HG02981 (cell line): ENCODE measurements around the gene DMAC1.
A peak's percentile ranks its signal among the peaks of the same experiment; 100 is the strongest.

ENCODE experiments used
- ATAC-seq: cut with Tn5 transposase; IDR thresholded peaks from one replicate; pipeline ENCODE4 v1.9.1; 2021; ENCODE audit warnings: mild to moderate bottlenecking, moderate library complexity; ENCODE audit not compliant: unreplicated experiment

DMAC1 gene, protein sequence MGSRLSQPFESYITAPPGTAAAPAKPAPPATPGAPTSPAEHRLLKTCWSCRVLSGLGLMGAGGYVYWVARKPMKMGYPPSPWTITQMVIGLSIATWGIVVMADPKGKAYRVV

DNA sequence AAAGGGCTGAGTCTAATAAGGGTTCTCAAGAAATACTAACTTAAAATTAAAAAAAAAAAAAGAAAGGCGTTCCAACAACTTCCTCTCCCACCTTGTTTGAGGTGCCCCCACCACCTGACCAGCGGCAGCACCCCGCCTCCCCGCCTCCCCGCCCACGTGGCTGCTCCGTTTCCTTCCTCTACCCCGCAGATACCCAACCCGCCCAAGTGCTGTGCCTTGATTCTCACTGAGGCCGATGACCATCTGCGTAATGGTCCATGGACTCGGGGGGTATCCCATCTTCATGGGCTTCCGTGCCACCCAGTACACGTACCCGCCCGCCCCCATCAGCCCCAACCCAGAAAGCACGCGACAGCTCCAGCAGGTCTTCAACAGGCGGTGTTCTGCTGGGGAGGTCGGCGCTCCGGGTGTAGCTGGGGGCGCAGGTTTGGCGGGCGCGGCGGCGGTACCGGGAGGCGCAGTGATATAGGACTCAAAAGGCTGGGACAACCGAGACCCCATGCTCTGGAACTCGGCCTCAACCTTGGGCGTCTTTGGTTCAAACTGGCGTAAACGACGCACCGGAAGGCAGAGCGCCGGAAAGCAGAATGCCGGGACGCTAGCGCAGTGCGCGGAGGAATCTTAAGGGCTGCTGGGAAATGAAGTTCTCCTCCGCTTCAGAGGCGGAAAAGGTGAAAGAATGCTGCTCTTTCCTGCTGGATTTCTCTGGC, at the start of gene DMAC1:
TSS of gene DMAC1 (minus strand) at position 545 of the 710 bp plus-strand sequence. CDS start at position 501, 44 bp downstream.
- peak; percentile 89 for ATAC-seq

DNA sequence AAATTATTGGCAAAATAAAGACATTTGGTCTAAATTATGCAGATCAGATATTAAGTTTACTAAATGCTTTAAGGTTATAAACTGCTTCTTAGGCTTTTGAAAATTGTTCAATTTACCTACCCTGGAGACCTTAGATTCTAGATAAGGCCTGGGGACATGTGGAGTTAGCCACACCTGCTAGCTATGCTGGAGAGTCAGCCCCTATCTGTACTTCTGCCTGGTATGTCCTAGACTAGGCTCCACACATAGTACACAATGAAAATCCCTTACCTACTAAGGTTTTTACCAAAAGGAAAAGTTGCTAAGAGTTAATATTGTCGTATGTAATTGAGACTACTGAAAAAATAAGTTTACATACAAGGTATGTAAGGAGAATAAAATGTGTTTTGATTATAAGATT, 49.8 kb upstream of the DMAC1 start:
- ATAC-seq = no peak

- no peak for ATAC-seq
Observed at GRCh38 chr9:7848498-7848897, 48.9 kb upstream of the DMAC1 start.

GRCh38 chr9:7844242-7844641, 44.7 kb upstream of the DMAC1 start:
- peak; percentile 61 for ATAC-seq

GRCh38 chr9:7841831-7842230, 42.3 kb upstream of the DMAC1 start:
- ATAC-seq = no peak

DNA sequence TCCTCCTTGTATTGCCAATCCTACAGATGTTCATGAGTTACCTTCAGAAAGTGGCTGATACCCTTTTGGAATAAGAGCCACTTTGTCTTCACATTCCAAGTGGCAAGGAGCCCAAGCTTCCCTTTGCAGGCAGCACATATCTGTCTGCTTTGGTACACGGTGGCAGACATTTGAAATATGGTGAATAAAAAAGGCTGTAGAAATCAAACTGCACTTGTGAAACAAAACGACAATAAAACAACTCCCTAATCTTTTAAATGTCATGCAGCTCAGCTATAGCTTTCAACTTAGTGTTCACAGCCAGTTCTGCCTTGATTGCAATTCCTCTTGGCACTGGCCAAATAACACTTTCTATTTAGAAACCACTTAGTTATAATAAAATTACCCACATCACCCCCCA, 35.0 kb upstream of the DMAC1 start:
- no peak for ATAC-seq

DNA sequence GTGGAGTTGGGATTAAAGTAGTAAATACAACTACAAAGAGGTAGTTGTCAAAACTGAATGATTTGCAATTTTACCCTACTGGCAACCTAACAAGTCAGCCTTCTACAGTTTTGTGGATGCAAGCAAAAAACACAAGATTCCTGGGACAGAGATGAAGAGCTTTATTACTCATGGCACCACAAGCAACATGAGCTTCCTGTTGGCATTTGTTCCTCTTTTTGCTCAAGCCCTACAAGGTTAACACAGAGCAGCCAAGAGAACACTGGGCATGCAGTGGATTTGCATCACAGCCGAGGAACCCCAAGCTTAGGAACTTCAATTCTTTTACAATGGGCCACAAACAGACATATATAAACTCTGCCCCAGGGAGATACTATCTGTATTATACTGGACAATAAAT, 28.8 kb upstream of the DMAC1 start:
- ATAC-seq = no peak

DNA sequence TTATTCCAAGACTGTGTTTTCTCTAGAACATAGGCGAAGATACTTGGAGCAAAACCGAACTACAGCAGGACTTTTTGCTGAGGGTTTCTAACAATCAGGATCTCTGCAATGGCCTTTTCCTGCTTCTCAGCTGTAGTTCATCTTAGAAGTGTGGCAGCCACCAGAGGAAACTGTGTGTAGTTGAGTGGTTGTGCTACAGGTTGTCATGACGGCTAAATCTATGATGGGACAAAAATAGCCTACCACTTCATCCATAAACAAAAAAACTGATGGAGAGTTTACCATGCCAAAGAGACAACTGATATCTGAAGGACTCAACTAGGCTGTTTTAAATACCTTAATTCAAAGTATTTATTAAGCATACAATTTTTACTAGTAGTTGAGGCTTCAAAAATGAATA, 28.2 kb upstream of the DMAC1 start:
- no peak for ATAC-seq

GRCh38 chr9:7827056-7827455, 27.5 kb upstream of the DMAC1 start:
- ATAC-seq = no peak

- no peak for ATAC-seq
Observed at GRCh38 chr9:7823651-7824050, 24.1 kb upstream of the DMAC1 start.

DNA sequence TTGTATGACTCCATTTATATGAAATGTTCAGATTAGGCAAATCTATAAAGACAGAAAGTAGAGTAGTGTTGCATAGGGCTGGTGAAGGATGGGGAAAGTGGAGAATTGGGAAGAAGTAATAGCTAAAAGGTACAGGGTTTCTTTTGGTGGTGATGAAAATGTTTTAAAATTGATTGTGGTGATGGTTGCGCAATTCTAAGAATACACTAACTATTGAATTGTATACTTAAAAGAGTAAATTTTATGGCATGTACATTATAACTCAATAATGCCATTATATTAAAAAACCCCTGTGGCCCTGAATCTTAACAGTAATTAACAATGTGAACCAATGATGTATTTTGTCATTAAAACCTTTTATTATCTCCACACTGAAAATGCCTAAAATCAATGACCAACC, 20.4 kb upstream of the DMAC1 start:
- ATAC-seq = no peak

DNA sequence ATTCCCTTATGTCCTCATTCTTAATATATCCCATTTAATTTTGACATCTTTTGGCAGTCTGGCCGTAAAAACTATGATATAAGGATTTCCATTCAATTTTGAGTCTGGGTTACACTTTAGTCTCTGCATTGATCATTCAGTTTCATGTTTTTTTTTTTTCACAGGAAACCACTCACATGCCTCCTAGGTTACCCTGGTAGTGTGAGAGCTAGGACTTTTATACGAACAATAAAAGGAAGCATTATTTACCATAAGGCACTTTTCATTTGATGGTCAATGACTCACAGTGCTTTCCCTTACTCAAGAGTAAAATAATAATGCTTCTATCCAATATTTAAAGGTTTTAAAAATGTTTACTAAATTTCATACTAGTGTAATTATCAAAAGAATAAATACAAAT, 16.4 kb upstream of the DMAC1 start:
- no peak for ATAC-seq

- ATAC-seq = no peak
Observed at GRCh38 chr9:7813030-7813429, 13.5 kb upstream of the DMAC1 start.

- ATAC-seq = no peak
Observed at GRCh38 chr9:7811677-7812076, 12.1 kb upstream of the DMAC1 start.

- ATAC-seq = no peak
Observed at GRCh38 chr9:7802666-7803065, 3.1 kb upstream of the DMAC1 start.

DNA sequence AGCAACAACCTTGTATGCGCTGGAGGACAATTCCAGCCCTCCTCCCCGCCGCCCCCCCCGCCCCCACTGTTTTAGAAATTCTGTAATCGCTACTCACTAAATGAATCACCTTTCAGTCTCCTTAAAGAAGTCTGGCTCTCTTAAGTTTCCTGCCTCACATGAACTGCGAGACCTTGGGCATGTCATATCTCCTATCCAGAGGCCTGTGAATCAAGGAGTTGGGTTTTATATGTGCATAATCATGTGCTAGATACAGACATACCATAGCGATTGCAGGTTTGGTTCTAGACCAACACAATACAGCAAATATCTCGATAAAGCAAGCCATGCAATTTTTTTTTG, 337 bp upstream of the DMAC1 start:
- peak; percentile 4 for ATAC-seq

GRCh38 chr9:7794196-7794595, 5.4 kb downstream of the DMAC1 start:
- ATAC-seq = no peak

GRCh38 chr9:7791394-7791793, 8.2 kb downstream of the DMAC1 start:
- no peak for ATAC-seq

- no peak for ATAC-seq
Observed at GRCh38 chr9:7790819-7791182, 8.8 kb downstream of the DMAC1 start.

GRCh38 chr9:7790022-7790818, 9.4 kb downstream of the DMAC1 start:
- no peak for ATAC-seq

- ATAC-seq = no peak
Observed at GRCh38 chr9:7788772-7789171, 10.8 kb downstream of the DMAC1 start.

GRCh38 chr9:7785813-7786212, 13.8 kb downstream of the DMAC1 start:
- ATAC-seq = no peak
